ENCODE measurements around the gene IFNA2.
"Not testable (repeated sequence)": the region's sequence is repeated elsewhere in the genome, so short reads cannot be mapped to it uniquely, and the experiment has no call there.

The IFNA2 gene

DNA sequence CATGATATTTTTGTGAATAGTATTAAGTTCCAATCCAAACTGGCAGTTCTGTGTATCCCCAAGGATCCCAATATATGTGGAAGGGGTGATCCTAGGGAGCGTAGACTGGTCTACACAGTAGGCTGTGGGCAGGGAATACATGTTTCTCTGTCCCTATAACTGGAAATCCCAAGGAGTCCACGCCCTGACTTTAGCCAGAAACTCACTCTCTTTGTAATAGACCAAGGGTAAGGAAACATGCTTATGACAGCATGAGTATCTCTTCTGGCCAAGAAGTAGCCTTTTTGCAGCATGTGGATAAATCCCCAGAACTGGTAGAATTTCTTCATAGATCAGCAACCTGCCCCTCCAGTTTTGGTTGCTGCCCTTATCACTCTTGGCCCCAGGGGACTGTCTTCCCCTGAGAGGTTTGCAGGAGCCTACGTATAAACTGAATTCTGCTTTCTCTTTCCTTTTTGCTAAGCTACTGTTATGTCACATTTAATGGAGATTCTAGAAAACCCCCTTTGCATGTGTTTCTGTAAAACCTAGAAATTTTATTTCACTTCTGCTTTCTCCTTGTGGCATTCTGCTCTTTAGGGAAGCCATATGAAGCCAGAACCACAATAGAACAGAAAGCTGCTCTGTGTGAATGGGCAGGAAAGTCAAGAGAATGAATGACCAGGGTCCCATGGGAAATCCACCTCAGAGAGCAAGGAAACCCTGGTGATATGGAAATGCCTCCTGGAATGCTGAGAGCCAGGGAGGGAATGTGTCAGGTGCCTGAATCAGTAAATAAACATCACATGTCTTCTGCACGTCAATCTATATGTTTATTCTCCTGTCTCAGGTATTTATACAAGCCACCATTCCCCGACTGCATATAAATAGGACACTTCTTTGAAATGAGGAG is 3.5 kb downstream of the IFNA2 start:
- DNase-seq, result peak; percentile 63

DNA sequence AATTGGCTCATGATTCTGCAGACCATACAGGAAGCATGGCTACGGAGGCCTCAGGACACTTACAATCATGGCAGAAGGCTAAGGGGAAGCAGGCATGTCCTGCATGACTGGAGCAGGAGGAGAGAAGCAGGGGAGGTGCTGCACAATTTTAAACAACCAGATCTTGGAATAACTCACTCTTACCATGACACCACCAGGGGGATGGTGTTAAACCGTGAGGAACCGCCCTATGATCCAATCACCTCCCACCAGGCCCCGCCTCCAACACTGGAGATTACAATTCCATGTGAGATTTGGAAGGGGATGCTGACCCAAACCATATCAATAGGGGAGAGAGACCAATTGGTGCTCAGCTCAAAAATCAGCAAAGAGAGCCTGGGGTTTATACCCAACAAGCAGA is 13.7 kb downstream of the IFNA2 start:
- not testable (repeated sequence) for DNase-seq

DNA sequence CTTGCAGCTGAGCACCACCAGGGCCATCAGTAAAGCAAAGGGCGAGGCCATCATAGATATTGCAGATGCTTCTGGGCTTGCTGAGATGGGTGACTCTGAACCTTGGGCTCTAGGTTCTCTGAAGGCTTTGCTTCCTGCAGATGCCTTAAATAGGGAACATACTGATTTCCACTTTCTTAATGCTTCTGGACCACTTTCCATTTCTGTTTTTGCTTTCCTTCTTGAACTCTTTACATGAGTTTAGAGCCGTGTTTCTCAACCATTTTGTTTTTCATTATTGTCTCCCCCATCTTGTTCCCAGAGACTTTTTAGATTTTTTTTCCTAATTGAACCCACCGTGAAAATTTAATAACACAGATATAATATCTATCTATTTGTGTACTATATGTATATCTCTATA is 17.2 kb downstream of the IFNA2 start, which contains the start of gene IFNA13:
IFNA13 (minus strand) TSS at position 101 of the 400 bp plus-strand sequence; CDS start at position 54, 47 bp downstream.
- DNase-seq, result no peak

DNA sequence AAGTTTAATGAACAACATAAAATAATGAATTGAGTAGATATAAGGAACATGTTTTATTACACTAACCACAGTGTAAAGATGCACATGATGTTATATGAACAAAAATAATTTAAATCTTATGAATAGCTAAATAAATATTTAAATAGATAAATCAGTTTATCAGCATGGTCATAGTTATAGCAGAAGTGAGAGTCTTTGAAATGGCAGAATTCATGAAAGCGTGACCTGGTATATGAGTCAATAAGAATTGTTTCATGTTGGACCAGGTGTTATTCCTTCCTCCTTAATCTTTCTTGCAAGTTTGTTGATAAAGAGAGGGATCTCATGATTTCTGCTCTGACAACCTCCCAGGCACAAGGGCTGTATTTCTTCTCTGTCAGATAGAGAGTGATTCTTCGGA is 18.0 kb downstream of the IFNA2 start:
- not testable (repeated sequence) for DNase-seq

DNA sequence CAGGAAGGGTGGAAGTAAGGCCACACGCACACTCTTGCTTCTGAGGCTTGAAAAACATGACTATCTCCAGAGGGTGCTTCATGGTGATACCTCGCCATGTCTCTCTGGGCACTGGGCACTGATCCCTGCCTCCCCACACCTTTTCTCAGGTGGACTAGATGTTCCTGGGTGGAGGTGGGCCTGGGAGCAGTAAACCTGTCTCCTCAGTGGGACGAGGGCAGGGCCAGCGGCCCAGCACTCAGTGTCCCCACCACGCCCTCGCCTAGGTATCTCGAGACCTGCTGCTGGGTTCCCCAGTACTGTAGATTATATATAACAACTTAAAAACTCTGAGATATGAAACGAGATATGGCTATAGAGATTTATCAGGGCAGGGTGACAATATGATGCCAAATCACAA is 22.9 kb downstream of the IFNA2 start:
- DNase-seq, result no peak

DNA sequence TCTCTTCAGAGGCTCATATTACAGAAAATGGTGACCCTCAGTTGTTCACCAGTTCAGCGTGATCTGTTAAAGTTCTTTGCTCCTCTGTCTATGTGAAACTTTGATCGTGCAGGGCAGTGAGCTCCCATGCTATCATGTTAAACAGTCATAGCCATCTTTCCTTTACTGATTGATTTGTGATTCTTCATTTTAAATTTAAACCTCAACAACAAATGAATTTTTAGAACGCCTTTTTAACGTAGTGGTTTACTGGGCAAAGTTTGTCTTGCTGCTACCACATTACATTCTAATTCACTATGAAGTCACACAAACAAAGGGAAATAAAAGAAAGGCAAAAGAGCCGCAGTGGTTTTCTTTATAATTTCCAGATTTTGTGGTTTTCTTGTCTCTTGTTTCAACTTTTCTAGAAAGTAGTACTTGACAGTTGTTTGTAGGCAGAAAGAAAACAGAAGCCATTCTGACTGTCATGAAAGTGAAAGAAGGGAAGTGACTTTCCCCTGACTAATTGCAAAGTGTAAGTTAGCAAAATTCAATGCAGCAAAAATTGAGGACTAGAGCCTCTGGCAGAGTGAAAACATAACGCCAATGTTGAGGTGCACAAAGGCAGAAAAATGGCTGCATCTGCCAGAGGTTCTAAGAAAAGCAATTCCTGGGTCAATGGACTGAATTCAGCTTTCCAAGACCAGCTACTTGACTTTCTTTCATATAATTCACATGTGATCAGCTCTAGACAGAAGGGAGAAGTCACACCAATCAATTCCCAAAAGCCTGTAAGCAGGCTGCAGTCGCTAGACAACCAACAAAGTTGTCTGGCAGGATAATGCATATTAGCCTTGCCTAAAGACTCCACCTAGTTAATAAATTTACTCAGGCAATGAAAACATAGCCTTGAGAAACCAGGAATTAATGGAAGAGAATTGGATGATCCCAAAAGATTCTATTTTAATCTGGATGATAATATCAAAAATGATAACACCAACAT is 27.4 kb downstream of the IFNA2 start:
- DNase-seq, result peak; percentile 36

DNA sequence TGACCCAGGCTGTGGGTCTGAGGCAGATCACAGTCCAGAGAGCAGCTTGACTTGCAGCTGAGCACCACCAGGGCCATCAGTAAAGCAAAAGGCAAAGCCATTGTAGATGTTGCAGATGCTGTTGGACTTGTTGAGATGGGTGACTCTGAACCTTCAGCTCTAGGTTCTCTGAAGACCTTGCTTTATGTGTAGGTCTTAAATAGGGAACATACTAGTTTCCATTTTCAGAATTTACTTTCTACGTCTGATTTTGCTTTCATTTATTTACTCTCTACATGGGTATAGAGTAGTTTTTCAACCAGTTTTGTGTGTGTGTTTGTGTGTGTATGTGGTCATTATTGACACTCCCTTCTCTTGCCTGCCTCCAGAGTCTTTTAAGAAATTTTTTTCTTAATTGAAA is 34.4 kb downstream of the IFNA2 start, which contains the start of gene IFNA6:
IFNA6 (minus strand) TSS at position 101 of the 400 bp plus-strand sequence; CDS start at position 101, 0 bp downstream.
- no peak for DNase-seq

DNA sequence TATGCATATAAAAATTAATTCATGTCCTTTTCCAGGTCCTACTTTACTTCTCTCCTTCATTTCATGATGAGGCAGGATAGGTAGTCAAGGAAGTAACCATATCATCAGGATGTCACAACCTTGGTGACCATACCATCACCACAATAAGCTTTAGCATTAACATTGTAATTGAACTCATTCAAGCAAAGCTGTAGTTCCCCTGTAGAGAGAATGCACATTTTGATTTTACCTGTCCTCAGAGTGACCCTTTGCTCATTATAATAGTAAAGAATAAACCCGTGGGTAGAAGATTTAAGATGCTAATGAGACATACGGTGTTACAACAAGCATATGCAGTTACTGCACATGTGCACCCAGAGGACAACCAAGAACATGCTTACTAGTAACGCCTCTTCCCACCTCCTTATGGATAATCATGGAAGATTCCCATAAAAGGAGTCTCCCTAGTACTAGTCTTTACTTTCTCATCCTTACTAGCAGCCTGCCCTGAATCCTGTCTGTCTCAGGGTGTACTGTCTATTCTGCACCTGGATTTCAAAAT is 36.7 kb downstream of the IFNA2 start:
- DNase-seq, result no peak

DNA sequence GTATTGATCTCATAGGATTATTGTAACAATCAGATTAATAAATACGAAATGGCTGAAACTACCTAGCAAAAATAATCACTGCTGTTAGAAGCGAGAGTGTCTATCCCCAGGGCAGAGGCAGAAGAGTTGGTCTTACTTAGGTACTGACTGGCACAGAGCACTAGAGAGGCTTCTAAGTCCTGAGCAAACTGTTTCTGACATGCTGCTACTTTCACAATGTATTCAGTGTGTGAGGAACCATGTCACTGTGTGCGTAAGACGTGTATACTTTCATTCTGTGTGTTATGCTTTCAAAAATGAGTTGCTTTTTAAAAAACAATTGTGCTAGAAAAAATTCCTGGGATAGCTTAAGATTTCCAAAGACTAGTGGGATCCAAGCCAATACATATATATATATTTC is 44.5 kb downstream of the IFNA2 start:
- DNase-seq, result no peak

DNA sequence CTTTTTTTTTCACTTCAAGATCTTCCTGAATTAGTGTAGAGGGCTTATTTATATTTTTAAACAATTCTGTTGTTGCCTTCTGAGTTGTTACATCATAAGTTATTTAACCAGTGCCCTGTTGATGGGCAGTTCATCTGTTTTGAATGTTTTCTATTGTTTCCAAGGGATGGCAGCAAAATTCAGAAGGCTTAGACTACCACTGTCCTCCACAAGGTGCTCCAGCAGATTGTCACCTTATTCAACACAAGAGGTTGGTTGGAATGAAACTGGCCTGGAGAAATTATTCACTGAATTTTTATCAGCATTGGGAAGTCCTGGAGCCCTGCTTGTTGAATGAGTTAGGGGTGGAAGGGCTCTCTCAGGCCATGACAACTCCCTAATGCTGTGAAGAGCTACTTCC is 48.7 kb downstream of the IFNA2 start:
- peak; percentile 49 for DNase-seq

DNA sequence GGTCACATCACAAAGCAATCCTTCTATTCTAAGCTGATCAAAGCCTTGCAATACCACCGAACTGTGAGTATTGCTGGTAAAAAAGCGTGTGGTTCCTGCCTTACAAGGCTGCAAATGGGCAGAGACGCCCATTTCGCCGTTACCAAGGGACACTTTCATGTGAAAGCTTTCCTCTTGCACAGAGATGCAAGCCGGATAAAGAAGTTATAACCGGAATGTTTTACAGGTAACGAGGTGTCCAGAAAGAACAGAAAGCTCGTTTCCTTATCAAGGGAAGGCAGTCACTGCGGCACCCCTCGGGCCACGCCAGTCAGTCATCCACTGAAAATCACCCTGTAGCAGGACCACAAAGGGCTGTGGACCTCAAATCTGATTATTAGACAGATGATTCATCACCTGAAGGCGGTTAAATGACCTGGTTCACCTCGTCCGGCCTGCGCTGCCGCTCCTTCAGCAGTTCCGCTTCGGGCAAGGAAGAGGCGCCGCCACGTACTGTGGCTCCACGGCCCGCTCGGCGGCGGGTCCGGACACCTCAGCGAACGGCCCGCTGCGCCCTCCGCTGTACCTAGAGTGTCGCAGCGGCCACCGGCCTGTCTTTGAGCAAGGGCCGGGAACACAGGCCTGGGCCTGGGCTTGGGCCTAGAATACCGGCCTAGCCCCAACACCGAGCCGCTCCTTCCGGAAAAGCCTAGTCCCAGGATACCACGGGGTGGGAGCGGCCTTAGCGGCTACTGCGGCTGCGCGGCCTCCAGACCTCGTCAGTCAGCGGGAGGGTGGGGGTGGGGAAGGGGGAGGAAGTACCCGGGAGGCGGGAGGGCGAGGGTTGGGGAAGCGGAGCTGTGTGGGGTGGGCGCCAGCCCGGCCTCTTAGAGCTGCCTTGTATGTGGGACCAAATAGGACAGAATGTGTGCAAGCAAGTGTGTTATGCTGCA is 50.2 kb downstream of the IFNA2 start, which contains the start of gene KLHL9:
KLHL9 (minus strand) TSS at position 704 of the 932 bp plus-strand sequence; CDS start at position 159, 545 bp downstream.
- DNase-seq, result peak; percentile 98

Data from hematopoietic multipotent progenitor cell treated with erythropoietin and hydrocortisone succinate and interleukin-3 and kit ligand, for 4 days (in vitro differentiated cells).